Measurements from ENCODE around the gene MSI2.

MSI2 gene

GRCh38 chr17:57285701-57286100 lies 29.4 kb downstream of the MSI2 start:
- TF ChIP-seq POLR2AphosphoS5 (IDR thresholded peaks at IDR 0.05; ENCODE audit: low read depth, low read length) (no peak), TAF1 (IDR thresholded peaks at IDR 0.05; ENCODE audit: borderline replicate concordance, low read depth, low read length) (no peak), POLR2A (IDR thresholded peaks at IDR 0.05; ENCODE audit: low read depth, low read length) (no peak)
- FAIRE-seq = no peak
- no peak for DNase-seq (ENCODE audit: insufficient read length)

GRCh38 chr17:57286399-57287105 lies 30.2 kb downstream of the MSI2 start:
- no peak for TF ChIP-seq POLR2AphosphoS5 (IDR thresholded peaks at IDR 0.05; ENCODE audit: low read depth, low read length)
- no peak for TF ChIP-seq TAF1 (IDR thresholded peaks at IDR 0.05; ENCODE audit: borderline replicate concordance, low read depth, low read length)
- no peak for TF ChIP-seq POLR2A (IDR thresholded peaks at IDR 0.05; ENCODE audit: low read depth, low read length)
- no peak for DNase-seq (ENCODE audit: insufficient read length)
- no peak for FAIRE-seq

DNA sequence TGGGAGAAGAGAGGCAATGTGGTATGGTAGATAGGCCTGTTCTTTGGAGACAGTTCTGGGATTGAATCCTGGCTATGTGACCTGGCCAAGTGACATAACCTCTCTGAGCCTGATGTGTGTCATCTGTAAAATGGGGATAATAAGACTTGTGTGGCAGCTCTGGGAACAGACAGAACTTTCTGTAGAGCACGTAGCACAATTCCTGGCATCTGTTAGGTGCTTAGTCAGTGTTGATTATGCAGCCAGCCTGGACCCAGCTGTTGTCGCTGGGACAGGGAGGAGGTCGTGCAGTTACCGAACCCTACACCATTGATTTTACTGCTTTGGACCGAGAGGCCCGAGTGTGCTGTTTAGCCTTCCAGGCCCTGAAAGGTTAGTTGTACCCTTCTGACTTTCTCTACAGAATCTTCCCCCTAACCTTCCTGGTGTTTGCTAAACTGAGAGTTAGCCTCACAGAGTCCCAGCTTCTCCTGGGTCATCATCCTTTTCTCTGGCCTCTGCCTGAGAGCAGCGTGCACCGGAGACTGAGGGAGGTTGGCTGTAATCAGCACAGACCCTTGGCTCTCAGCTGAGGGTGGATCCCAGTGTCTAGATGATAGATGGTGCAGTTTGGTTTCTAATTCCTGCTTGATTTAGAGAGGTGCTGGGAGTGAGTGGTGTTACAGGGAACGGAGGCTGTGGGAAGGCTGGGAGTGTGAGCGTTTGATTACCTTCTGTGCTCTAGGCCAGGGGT lies 31.9 kb downstream of the MSI2 start:
- DNase-seq (ENCODE audit: insufficient read length) (no peak), FAIRE-seq (no peak)
- TF ChIP-seq POLR2A (IDR thresholded peaks at IDR 0.05; ENCODE audit: low read depth, low read length) (no peak), POLR2AphosphoS5 (IDR thresholded peaks at IDR 0.05; ENCODE audit: low read depth, low read length) (no peak), TAF1 (IDR thresholded peaks at IDR 0.05; ENCODE audit: borderline replicate concordance, low read depth, low read length) (no peak)

- TF ChIP-seq POLR2A (IDR thresholded peaks at IDR 0.05; ENCODE audit: low read depth, low read length) (no peak), POLR2AphosphoS5 (IDR thresholded peaks at IDR 0.05; ENCODE audit: low read depth, low read length) (no peak), TAF1 (IDR thresholded peaks at IDR 0.05; ENCODE audit: borderline replicate concordance, low read depth, low read length) (no peak)
- no peak for FAIRE-seq
- no peak for DNase-seq (ENCODE audit: insufficient read length)
These were observed 32.4 kb downstream of the MSI2 start for GRCh38 chr17:57288773-57289121.

- FAIRE-seq = no peak
- TF ChIP-seq TAF1 (IDR thresholded peaks at IDR 0.05; ENCODE audit: borderline replicate concordance, low read depth, low read length) (no peak), POLR2AphosphoS5 (IDR thresholded peaks at IDR 0.05; ENCODE audit: low read depth, low read length) (no peak), POLR2A (IDR thresholded peaks at IDR 0.05; ENCODE audit: low read depth, low read length) (no peak)
These were observed 32.8 kb downstream of the MSI2 start for GRCh38 chr17:57289130-57289529.

GRCh38 chr17:57289613-57290012 lies 33.3 kb downstream of the MSI2 start:
- TF ChIP-seq POLR2AphosphoS5 (IDR thresholded peaks at IDR 0.05; ENCODE audit: low read depth, low read length) (no peak), POLR2A (IDR thresholded peaks at IDR 0.05; ENCODE audit: low read depth, low read length) (no peak), TAF1 (IDR thresholded peaks at IDR 0.05; ENCODE audit: borderline replicate concordance, low read depth, low read length) (no peak)
- DNase-seq (ENCODE audit: insufficient read length) (no peak), FAIRE-seq (no peak)

More at GRCh38 chr17:57289130-57289529, 32.8 kb downstream of the MSI2 start:
- no peak for DNase-seq (ENCODE audit: insufficient read length)

DNA sequence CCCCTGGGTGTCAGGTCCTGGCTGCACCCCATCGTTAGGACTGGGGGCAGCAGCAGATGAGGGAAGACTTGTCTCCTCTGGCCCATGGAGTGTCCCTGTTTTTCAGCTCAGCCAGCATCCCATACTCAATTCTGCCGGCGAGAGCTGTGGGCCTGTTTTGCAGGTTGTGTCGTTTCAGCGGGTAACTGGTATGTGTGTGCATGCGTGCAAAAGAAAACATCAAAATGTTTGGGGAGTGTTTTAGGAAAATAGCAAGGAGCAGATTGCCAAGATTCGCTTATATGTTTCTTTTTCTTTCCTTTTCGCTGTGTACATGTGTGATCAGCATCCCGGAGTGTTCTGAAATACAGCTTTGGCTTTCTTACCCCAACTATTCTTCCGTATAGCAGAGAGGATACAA lies 34.7 kb downstream of the MSI2 start:
- no peak for TF ChIP-seq TAF1 (IDR thresholded peaks at IDR 0.05; ENCODE audit: borderline replicate concordance, low read depth, low read length)
- TF ChIP-seq POLR2AphosphoS5 (IDR thresholded peaks at IDR 0.05; ENCODE audit: low read depth, low read length) = no peak
- no peak for TF ChIP-seq POLR2A (IDR thresholded peaks at IDR 0.05; ENCODE audit: low read depth, low read length)
- DNase-seq (ENCODE audit: insufficient read length) (no peak), FAIRE-seq (no peak)

DNA sequence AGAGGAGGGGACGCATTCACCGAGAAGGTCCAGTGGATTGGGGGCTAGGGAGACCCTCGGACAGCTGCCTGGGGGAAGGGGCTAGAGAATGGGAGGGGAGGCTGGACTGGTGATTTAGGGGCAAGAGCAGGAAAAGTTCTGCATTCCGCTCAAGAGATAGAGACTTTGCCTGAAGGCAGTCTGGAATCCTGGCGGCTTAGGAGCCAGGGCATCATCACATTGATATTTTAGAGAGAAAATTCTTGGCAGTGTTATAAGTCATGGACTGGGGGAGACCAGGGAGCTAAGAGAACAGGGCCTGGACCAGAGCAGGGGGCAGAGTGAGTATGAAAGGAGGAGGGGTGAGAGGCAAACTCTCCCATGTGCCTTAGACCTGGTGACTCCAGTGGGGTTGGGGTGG lies 35.8 kb downstream of the MSI2 start:
- FAIRE-seq = no peak
- no peak for TF ChIP-seq TAF1 (IDR thresholded peaks at IDR 0.05; ENCODE audit: borderline replicate concordance, low read depth, low read length)
- no peak for TF ChIP-seq POLR2A (IDR thresholded peaks at IDR 0.05; ENCODE audit: low read depth, low read length)
- TF ChIP-seq POLR2AphosphoS5 (IDR thresholded peaks at IDR 0.05; ENCODE audit: low read depth, low read length) = no peak
- no peak for DNase-seq (ENCODE audit: insufficient read length)

DNA sequence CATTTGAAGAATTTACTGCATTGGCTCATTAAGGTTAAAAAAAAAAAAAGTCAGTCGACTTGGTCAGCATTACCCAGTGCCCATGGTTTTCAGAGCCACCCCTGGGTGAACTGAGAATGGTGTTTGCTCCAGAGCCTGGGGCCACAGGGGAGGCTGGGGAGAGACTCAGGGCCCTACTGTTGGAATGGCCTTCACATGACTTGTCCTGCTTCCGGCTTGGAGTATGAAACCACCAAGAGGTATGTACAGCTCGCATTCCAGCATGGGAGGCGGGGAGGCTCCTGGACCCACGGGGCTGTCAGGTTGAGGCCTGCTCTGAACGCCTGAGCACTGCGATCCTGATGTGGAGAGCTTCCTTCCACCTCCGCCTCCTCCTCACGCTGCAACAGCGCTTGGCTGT lies 36.8 kb downstream of the MSI2 start:
- DNase-seq (ENCODE audit: insufficient read length) = no peak
- TF ChIP-seq POLR2AphosphoS5 (IDR thresholded peaks at IDR 0.05; ENCODE audit: low read depth, low read length) (no peak), POLR2A (IDR thresholded peaks at IDR 0.05; ENCODE audit: low read depth, low read length) (no peak), TAF1 (IDR thresholded peaks at IDR 0.05; ENCODE audit: borderline replicate concordance, low read depth, low read length) (no peak)

GRCh38 chr17:57294101-57294500 lies 37.8 kb downstream of the MSI2 start:
- TF ChIP-seq POLR2AphosphoS5 (IDR thresholded peaks at IDR 0.05; ENCODE audit: low read depth, low read length) = no peak
- DNase-seq (ENCODE audit: insufficient read length) = no peak
- FAIRE-seq = no peak

More for the DNA sequence above, 36.8 kb downstream of the MSI2 start:
- FAIRE-seq = no peak

DNA sequence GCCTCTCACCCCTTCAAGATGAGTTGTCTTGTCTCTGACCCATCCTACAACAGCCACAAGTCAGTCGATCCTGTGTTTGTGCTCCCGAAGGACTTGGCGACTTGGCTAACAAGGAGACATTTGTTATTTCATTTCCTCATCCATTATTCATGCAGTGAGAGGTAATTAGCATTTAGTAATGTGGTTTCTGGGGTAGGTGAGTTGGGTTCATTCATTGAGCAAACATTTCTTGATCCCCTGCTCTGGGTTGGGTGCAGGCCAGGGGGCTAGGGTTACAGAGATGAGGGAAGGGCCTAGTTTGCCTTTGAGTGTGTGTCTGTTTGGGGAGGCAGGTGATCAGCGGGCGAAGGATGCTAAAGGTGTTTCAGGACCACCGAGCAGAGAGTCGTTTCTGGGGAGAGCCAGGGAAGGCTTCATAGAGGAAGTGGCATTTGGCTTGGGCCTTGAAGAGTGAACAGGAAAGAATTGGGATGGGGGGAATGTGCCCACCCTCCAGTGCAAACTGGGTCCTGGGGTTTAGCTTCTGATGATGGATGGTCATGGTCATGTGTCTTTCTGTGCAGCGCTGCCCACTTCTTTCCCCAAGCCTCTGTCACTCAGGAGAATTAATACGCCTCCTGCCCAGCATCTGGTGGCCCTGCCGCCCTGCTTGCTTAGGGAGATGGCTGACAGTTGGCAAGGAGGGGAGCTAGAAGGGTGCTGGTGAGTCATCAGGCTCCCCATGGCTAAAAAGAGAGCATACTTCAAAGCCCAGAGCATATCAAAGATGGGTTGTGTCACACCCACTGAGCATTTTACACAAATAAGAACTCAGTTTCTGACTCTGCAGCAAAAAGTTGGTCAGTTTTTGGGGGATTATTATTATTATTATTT lies 38.5 kb downstream of the MSI2 start:
- no peak for TF ChIP-seq POLR2A (IDR thresholded peaks at IDR 0.05; ENCODE audit: low read depth, low read length)
- no peak for TF ChIP-seq POLR2AphosphoS5 (IDR thresholded peaks at IDR 0.05; ENCODE audit: low read depth, low read length)
- no peak for TF ChIP-seq TAF1 (IDR thresholded peaks at IDR 0.05; ENCODE audit: borderline replicate concordance, low read depth, low read length)
- DNase-seq (ENCODE audit: insufficient read length) (no peak), FAIRE-seq (no peak)
